Measurements from ENCODE around the gene P3H3. TPM values are rescaled to one million over a fixed set of nuclear protein-coding genes. Genes with fewer than 3 reads are reported as not detected.
A peak's percentile ranks its signal among the peaks of the same experiment; 100 is the strongest.
"Not testable (repeated sequence)": the region's sequence is repeated elsewhere in the genome, so short reads cannot be mapped to it uniquely, and the experiment has no call there.

P3H3 gene
- total and polyA plus RNA-seq, 3 donors from 2014 or later = 13.1 to 19.2 (median 18.8) TPM

DNA sequence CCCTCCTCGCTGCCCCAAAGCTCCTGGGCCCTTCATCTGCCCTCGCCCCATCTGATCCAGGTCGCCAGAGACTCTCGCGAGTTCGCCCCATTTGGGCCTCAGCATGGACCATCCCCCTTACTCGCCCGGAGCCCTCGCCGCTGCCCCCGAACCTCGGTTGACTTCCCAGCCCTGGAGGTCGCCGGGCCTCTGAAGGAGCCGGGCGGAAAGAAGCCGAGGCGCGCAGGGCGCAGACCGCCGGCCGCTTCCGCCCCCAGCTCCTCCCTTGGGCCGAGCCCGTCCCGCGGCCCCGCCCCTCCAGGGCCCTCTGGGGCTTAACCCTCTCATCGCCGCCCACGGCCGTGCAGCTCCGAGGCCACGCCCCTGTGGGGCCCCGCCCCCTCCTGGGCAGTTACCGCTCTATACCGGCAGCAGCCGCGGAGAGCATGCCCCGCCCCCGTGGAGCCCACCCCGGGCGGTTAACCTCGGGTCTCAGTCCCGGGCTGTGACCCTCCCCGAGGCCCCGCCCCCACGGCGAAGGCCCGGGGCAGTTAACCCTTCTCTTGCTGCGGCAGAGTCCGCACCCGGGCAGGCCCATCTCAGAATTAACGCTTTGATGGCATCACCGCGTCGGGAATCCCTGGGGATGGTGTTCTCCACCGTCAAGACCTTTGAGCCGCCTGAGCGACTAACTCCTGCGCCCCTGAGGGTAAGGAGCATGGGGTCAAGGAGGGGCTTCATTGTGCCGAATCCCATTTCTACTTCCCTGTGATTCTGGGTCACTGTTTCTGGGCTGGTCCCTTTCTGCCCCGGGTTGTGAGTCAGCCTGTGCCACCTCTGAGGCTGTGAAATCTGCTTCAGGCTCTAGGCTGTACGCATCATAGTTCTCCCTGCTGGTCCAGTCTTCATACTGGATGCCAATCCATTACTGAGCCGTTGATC, 45.1 kb downstream of the P3H3 start, which contains the start of gene SPSB2:
SPSB2 (minus strand) TSS at position 210 of the 921 bp plus-strand sequence. CDS start 402 bp downstream, outside the sequence.
- WGBS, 2 donors = 3 to 4% methylated on average over 5 to 60 of the region's 66 CpGs
- Histone ChIP-seq H3K36me3 (ENCODE audit: low read depth, missing control alignments) (no peaks in the 10 kb centered on the region), H3K4me1 (peaks cover 33% of the 10 kb centered on the region), H3K27ac (peak within 1 kb of the TSS; percentile 42 to 81), H3K4me3 (peak within 1 kb of the TSS; percentile 77 to 86), H3K27me3 (no peaks in the 10 kb centered on the region), H3K9me3 (no peaks in the 10 kb centered on the region)
- peak; percentile 97 for DNase-seq
- intact Hi-C loops (cut with DNase I; ENCODE audit: low total_unique reads) = no loop called here
- TF ChIP-seq, protein P1, sequence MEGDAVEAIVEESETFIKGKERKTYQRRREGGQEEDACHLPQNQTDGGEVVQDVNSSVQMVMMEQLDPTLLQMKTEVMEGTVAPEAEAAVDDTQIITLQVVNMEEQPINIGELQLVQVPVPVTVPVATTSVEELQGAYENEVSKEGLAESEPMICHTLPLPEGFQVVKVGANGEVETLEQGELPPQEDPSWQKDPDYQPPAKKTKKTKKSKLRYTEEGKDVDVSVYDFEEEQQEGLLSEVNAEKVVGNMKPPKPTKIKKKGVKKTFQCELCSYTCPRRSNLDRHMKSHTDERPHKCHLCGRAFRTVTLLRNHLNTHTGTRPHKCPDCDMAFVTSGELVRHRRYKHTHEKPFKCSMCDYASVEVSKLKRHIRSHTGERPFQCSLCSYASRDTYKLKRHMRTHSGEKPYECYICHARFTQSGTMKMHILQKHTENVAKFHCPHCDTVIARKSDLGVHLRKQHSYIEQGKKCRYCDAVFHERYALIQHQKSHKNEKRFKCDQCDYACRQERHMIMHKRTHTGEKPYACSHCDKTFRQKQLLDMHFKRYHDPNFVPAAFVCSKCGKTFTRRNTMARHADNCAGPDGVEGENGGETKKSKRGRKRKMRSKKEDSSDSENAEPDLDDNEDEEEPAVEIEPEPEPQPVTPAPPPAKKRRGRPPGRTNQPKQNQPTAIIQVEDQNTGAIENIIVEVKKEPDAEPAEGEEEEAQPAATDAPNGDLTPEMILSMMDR (IDR thresholded peaks at IDR 0.05) = no peak
- TF ChIP-seq POLR2A (IDR thresholded peaks at IDR 0.05) = no peak

DNA sequence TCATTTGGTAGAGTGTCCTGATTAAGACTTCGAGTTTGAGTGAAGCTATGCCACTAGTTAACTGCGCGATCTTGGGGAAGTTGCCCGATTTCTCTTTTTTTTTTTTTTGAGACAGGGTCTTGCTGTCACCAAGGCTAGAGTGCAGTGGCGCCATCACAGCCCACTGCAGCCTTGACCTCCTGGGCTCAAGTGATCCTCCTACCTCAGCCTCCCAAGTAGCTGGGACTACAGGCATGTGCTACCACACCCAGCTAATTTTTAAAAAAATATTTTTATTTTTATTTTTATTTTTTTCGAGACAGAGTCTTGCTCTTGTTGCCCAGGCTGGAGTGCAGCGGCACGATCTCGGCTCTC, 45.8 kb downstream of the P3H3 start:
- intact Hi-C loops (cut with DNase I; ENCODE audit: low total_unique reads); DNase-seq: not testable (repeated sequence)
- 30 to 39% methylated on average over 9 of the region's 9 CpGs for WGBS, 2 donors

DNA sequence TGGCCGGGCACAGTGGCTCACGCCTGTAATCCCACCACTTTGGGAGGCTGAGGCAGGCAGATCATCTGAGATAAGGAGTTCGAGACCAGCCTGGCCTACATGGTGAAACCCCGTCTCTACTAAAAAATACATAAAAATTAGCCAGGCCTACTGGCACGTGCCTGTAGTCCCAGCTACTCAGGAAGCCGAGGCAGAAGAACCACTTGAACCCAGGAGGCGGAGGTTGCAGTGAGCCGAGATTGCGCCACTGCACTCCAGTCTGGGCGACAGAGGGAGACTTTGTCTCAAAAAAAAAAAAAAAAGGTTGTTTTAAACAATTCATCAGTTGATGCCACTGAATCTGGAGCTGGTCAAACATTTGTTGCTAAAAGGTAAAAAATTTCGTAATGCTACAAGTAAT, 51.6 kb downstream of the P3H3 start:
- H3K4me3 ChIP-seq; H3K27ac ChIP-seq; H3K27me3 ChIP-seq; intact Hi-C loops (cut with DNase I; ENCODE audit: low total_unique reads); DNase-seq; H3K4me1 ChIP-seq; H3K9me3 ChIP-seq; H3K36me3 ChIP-seq (ENCODE audit: low read depth, missing control alignments): not testable (repeated sequence)
- 86 to 97% methylated on average over 11 of the region's 11 CpGs for WGBS, 2 donors

More for the DNA sequence above, 45.8 kb downstream of the P3H3 start:
- H3K36me3 ChIP-seq (ENCODE audit: low read depth, missing control alignments); H3K27me3 ChIP-seq; H3K9me3 ChIP-seq: not testable (repeated sequence)
- Histone ChIP-seq H3K4me1 (peaks cover 27% of the 10 kb centered on the region), H3K27ac (peak overlapping the region; percentile 42 to 81), H3K4me3 (peak overlapping the region; percentile 77 to 86)

DNA sequence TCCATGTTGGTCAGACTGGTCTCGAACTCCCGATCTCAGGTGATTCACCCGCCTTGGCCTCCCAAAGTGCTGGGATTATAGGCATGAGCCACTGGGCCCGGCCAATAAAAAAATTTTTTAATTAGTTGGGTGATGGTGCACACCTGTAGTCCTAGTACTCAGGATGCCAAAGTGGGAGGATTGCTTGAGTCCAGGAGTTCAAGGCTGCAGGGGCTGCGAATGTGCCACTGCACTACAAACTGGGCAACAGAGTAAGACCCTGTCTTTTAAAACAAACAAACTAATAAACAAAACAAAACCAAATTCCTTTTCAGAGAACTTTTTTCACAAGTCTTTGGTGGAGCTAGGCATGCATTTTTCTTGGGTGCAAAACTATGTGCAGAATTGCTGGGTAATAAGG, 55.0 kb downstream of the P3H3 start:
- 93 to 94% methylated on average over 5 of the region's 5 CpGs for WGBS, 2 donors
- no peak overlapping the region for H3K4me3 ChIP-seq
- H3K36me3 ChIP-seq (ENCODE audit: low read depth, missing control alignments) = no peaks in the 10 kb centered on the region
- intact Hi-C loops (cut with DNase I; ENCODE audit: low total_unique reads) = no loop called here
- H3K9me3 ChIP-seq = no peaks in the 10 kb centered on the region
- TF ChIP-seq POLR2A (IDR thresholded peaks at IDR 0.05) = no peak
- TF ChIP-seq, protein P1 (IDR thresholded peaks at IDR 0.05) = no peak
- no peak overlapping the region for H3K27ac ChIP-seq
- no peaks in the 10 kb centered on the region for H3K27me3 ChIP-seq
- no peaks in the 10 kb centered on the region for H3K4me1 ChIP-seq
- no peak for DNase-seq

DNA sequence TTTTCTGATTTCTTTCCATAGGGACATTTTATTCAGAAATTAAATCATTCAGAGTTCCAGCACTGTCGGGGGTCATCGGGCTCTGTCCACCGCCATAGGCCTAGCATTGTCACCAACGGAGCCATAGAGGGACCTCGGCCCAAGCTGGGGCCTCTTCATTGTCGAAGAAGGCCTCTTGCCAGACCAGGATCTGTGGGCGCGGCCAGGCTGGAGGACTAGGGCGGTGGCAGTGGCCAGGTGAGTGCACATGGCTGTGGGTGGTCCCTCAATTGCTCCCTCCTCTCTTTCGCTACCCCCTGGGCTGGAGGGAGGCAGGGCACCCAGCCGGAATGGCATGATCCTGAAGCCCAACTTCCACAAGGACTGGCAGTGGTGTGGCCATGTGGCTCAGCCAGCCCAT, 55.5 kb downstream of the P3H3 start:
- Histone ChIP-seq H3K9me3 (no peaks in the 10 kb centered on the region), H3K27ac (no peak overlapping the region), H3K27me3 (no peaks in the 10 kb centered on the region), H3K4me1 (no peaks in the 10 kb centered on the region), H3K4me3 (no peak overlapping the region), H3K36me3 (ENCODE audit: low read depth, missing control alignments) (no peaks in the 10 kb centered on the region)
- intact Hi-C loops (cut with DNase I; ENCODE audit: low total_unique reads) = no loop called here
- WGBS, 2 donors = 91 to 94% methylated on average over 9 to 11 of the region's 11 CpGs
- TF ChIP-seq, protein P1 (IDR thresholded peaks at IDR 0.05) = no peak
- no peak for TF ChIP-seq POLR2A (IDR thresholded peaks at IDR 0.05)
- DNase-seq = no peak

All from testis (tissue), 3 donors.